Measurements from ENCODE around the gene PTPRF.
A peak's percentile ranks its signal among the peaks of the same experiment; 100 is the strongest.
"Not testable (repeated sequence)": the region's sequence is repeated elsewhere in the genome, so short reads cannot be mapped to it uniquely, and the experiment has no call there.

Gene PTPRF

GRCh38 chr1:43546388-43547100 is 15.9 kb downstream of the PTPRF start:
- no peak for DNase-seq (ENCODE audit: low read depth in 2 of 2)
- TF ChIP-seq, protein P1, sequence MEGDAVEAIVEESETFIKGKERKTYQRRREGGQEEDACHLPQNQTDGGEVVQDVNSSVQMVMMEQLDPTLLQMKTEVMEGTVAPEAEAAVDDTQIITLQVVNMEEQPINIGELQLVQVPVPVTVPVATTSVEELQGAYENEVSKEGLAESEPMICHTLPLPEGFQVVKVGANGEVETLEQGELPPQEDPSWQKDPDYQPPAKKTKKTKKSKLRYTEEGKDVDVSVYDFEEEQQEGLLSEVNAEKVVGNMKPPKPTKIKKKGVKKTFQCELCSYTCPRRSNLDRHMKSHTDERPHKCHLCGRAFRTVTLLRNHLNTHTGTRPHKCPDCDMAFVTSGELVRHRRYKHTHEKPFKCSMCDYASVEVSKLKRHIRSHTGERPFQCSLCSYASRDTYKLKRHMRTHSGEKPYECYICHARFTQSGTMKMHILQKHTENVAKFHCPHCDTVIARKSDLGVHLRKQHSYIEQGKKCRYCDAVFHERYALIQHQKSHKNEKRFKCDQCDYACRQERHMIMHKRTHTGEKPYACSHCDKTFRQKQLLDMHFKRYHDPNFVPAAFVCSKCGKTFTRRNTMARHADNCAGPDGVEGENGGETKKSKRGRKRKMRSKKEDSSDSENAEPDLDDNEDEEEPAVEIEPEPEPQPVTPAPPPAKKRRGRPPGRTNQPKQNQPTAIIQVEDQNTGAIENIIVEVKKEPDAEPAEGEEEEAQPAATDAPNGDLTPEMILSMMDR (IDR thresholded peaks at IDR 0.05; ENCODE audit: low read depth, low read length): no peak
- no peak overlapping the region for H3K4me3 ChIP-seq (replicated peaks in 1 of 2; ENCODE audit: low read depth in 2 of 2, low read length in 2 of 2)

DNA sequence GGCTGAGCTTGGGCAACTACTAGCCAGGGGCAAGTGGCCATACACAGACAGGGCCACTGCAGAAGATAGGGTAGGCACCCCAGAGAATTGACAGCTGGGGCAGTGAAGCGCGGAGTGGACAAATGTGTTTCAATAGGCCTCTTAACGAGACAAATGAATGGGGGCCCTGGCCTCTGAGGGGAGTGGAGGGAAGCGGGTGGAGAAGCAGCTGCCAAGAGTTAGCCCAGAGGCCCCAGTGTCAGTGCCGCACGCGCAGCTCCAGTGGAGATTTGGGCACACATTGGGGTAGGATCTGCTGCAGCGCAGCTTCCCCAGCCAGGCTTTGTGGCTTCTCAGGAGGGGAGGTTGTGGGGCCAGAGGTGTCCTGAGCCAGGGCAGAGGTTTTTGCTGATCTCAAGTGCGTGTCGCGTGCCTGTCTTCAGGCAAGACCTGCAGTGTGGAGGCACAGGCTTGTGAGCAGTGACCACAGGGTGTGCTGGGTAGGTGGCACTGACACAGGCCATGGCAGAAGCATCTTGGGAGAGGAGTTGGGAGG is 16.9 kb downstream of the PTPRF start:
- no peak for DNase-seq (ENCODE audit: low read depth in 2 of 2)
- TF ChIP-seq, protein P1 (IDR thresholded peaks at IDR 0.05; ENCODE audit: low read depth, low read length): no peak
- no peak overlapping the region for H3K4me3 ChIP-seq (replicated peaks in 1 of 2; ENCODE audit: low read depth in 2 of 2, low read length in 2 of 2)

GRCh38 chr1:43548285-43549271 is 17.9 kb downstream of the PTPRF start:
- no peak overlapping the region for H3K4me3 ChIP-seq (replicated peaks in 1 of 2; ENCODE audit: low read depth in 2 of 2, low read length in 2 of 2)

GRCh38 chr1:43549394-43549793 is 18.7 kb downstream of the PTPRF start:
- DNase-seq (ENCODE audit: low read depth in 2 of 2); H3K4me3 ChIP-seq (replicated peaks in 1 of 2; ENCODE audit: low read depth in 2 of 2, low read length in 2 of 2): not testable (repeated sequence)

More at GRCh38 chr1:43548285-43549271, 17.9 kb downstream of the PTPRF start:
- peak in 1 of 2 donors; percentile 7 for DNase-seq (ENCODE audit: low read depth in 2 of 2)
- TF ChIP-seq, protein P1 (IDR thresholded peaks at IDR 0.05; ENCODE audit: low read depth, low read length): no peak

GRCh38 chr1:43549921-43550597 is 19.4 kb downstream of the PTPRF start:
- H3K4me3 ChIP-seq (replicated peaks in 1 of 2; ENCODE audit: low read depth in 2 of 2, low read length in 2 of 2): no peak overlapping the region
- TF ChIP-seq, protein P1 (IDR thresholded peaks at IDR 0.05; ENCODE audit: low read depth, low read length): no peak
- DNase-seq (ENCODE audit: low read depth in 2 of 2): no peak

DNA sequence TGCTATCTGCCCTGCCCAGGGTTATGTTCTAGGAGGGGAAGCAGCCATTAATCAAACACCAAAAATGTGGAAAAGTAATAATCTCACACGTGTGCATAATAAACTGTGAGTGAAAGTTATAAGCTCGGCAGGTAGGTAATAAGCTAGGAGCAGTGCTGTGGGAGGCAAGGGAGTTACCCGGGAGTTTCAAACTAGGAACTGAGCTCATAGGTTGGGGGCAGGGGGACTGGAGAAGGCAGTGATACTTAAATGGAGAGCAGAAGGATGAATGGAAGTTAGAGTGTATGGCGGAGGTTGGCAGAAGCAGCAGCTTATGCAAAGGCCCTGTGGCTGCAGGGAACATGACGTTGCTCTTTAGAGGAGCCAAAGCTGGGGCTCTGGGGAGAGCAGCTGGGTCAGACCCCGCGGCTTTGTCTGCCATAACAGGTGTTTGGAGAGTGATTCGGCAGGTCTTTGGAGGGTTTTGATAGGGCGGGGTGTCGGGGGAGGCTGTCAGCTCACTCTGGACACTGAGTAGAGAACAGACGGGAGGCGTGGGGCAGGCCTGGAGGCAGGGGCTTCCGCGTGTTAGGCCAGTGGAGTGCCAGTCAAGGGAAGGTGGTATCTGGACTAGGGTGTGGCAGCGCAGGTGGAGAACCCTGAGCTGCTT is 20.0 kb downstream of the PTPRF start:
- no peak for DNase-seq (ENCODE audit: low read depth in 2 of 2)
- TF ChIP-seq, protein P1 (IDR thresholded peaks at IDR 0.05; ENCODE audit: low read depth, low read length): no peak
- no peak overlapping the region for H3K4me3 ChIP-seq (replicated peaks in 1 of 2; ENCODE audit: low read depth in 2 of 2, low read length in 2 of 2)

Measured in cardiac fibroblast (primary cell).